ENCODE data around the gene FGB. TPM values are rescaled to one million over a fixed set of nuclear protein-coding genes. Genes with fewer than 3 reads are reported as not detected.
"Not testable (repeated sequence)": the region's sequence is repeated elsewhere in the genome, so short reads cannot be mapped to it uniquely, and the experiment has no call there.

The FGB gene
- total RNA-seq, 1 experiment from 2014 or later, result not detected

- H3K4me3 ChIP-seq (ENCODE audit: insufficient read depth, low read depth, low read length); H3K36me3 ChIP-seq (replicated peaks; ENCODE audit: control insufficient read depth, insufficient read depth, low read length); H3K27me3 ChIP-seq (ENCODE audit: control insufficient read depth, insufficient read depth, low read length); DNase-seq: not testable (repeated sequence)
Observed at GRCh38 chr4:154597281-154597680, 34.5 kb downstream of the FGB start.

GRCh38 chr4:154597798-154598774, 35.3 kb downstream of the FGB start:
- Histone ChIP-seq H3K27me3 (ENCODE audit: control insufficient read depth, insufficient read depth, low read length) (no peaks in the 10 kb centered on the region), H3K36me3 (replicated peaks; ENCODE audit: control insufficient read depth, insufficient read depth, low read length) (no peaks in the 10 kb centered on the region), H3K4me3 (ENCODE audit: insufficient read depth, low read depth, low read length) (no peak overlapping the region)
- no peak for DNase-seq

GRCh38 chr4:154602404-154603020, 39.7 kb downstream of the FGB start:
- Histone ChIP-seq H3K4me3 (ENCODE audit: insufficient read depth, low read depth, low read length) (no peak overlapping the region), H3K36me3 (replicated peaks; ENCODE audit: control insufficient read depth, insufficient read depth, low read length) (no peaks in the 10 kb centered on the region), H3K27me3 (ENCODE audit: control insufficient read depth, insufficient read depth, low read length) (no peaks in the 10 kb centered on the region)
- no peak for DNase-seq

- H3K36me3 ChIP-seq (replicated peaks; ENCODE audit: control insufficient read depth, insufficient read depth, low read length), result no peaks in the 10 kb centered on the region
- DNase-seq, result no peak
- H3K4me3 ChIP-seq (ENCODE audit: insufficient read depth, low read depth, low read length), result no peak overlapping the region
- no peaks in the 10 kb centered on the region for H3K27me3 ChIP-seq (ENCODE audit: control insufficient read depth, insufficient read depth, low read length)
Observed at GRCh38 chr4:154603033-154603943, 40.5 kb downstream of the FGB start.

- DNase-seq, result no peak
- Histone ChIP-seq H3K4me3 (ENCODE audit: insufficient read depth, low read depth, low read length) (no peak overlapping the region), H3K27me3 (ENCODE audit: control insufficient read depth, insufficient read depth, low read length) (no peaks in the 10 kb centered on the region), H3K36me3 (replicated peaks; ENCODE audit: control insufficient read depth, insufficient read depth, low read length) (no peaks in the 10 kb centered on the region)
Observed at GRCh38 chr4:154604696-154605200, 41.9 kb downstream of the FGB start.

GRCh38 chr4:154606728-154607723, 44.2 kb downstream of the FGB start:
- DNase-seq, result no peak
- Histone ChIP-seq H3K27me3 (ENCODE audit: control insufficient read depth, insufficient read depth, low read length) (no peaks in the 10 kb centered on the region), H3K36me3 (replicated peaks; ENCODE audit: control insufficient read depth, insufficient read depth, low read length) (no peaks in the 10 kb centered on the region), H3K4me3 (ENCODE audit: insufficient read depth, low read depth, low read length) (no peak overlapping the region)

- no peak for DNase-seq
- H3K4me3 ChIP-seq (ENCODE audit: insufficient read depth, low read depth, low read length), result no peak overlapping the region
- H3K27me3 ChIP-seq (ENCODE audit: control insufficient read depth, insufficient read depth, low read length), result no peaks in the 10 kb centered on the region
- no peaks in the 10 kb centered on the region for H3K36me3 ChIP-seq (replicated peaks; ENCODE audit: control insufficient read depth, insufficient read depth, low read length)
Observed at GRCh38 chr4:154608361-154609252, 45.8 kb downstream of the FGB start.

GRCh38 chr4:154609532-154609931, 46.7 kb downstream of the FGB start:
- Histone ChIP-seq H3K27me3 (ENCODE audit: control insufficient read depth, insufficient read depth, low read length) (no peaks in the 10 kb centered on the region), H3K4me3 (ENCODE audit: insufficient read depth, low read depth, low read length) (no peak overlapping the region), H3K36me3 (replicated peaks; ENCODE audit: control insufficient read depth, insufficient read depth, low read length) (no peaks in the 10 kb centered on the region)
- no peak for DNase-seq

- DNase-seq, result no peak
- H3K36me3 ChIP-seq (replicated peaks; ENCODE audit: control insufficient read depth, insufficient read depth, low read length), result no peaks in the 10 kb centered on the region
- H3K4me3 ChIP-seq (ENCODE audit: insufficient read depth, low read depth, low read length), result no peak overlapping the region
- H3K27me3 ChIP-seq (ENCODE audit: control insufficient read depth, insufficient read depth, low read length), result no peaks in the 10 kb centered on the region
Observed at GRCh38 chr4:154610582-154610981, 47.8 kb downstream of the FGB start.

- no peak for DNase-seq
- no peak overlapping the region for H3K4me3 ChIP-seq (ENCODE audit: insufficient read depth, low read depth, low read length)
- H3K36me3 ChIP-seq (replicated peaks; ENCODE audit: control insufficient read depth, insufficient read depth, low read length), result no peaks in the 10 kb centered on the region
- no peaks in the 10 kb centered on the region for H3K27me3 ChIP-seq (ENCODE audit: control insufficient read depth, insufficient read depth, low read length)
Observed at GRCh38 chr4:154611833-154612232, 49.0 kb downstream of the FGB start.

- DNase-seq, result no peak
- Histone ChIP-seq H3K4me3 (ENCODE audit: insufficient read depth, low read depth, low read length) (no peak within 1 kb of the TSS), H3K36me3 (replicated peaks; ENCODE audit: control insufficient read depth, insufficient read depth, low read length) (no peaks in the 10 kb centered on the region), H3K27me3 (ENCODE audit: control insufficient read depth, insufficient read depth, low read length) (no peaks in the 10 kb centered on the region)
Observed at GRCh38 chr4:154612472-154613414, 49.9 kb downstream of the FGB start, which contains the start of gene FGG. Gene FGG, minus strand, starts transcription at chr4:154612656. Its CDS starts 47 bp downstream, at chr4:154612609.

- Histone ChIP-seq H3K4me3 (ENCODE audit: insufficient read depth, low read depth, low read length) (no peak overlapping the region), H3K36me3 (replicated peaks; ENCODE audit: control insufficient read depth, insufficient read depth, low read length) (no peaks in the 10 kb centered on the region), H3K27me3 (ENCODE audit: control insufficient read depth, insufficient read depth, low read length) (no peaks in the 10 kb centered on the region)
- no peak for DNase-seq
Observed at GRCh38 chr4:154614306-154614705, 51.5 kb downstream of the FGB start.
